Right ventricle myocardium inferior (tissue), 1 donor: ENCODE measurements around the gene GALNT9. TPM values are rescaled to one million over a fixed set of nuclear protein-coding genes. Genes with fewer than 3 reads are reported as not detected.
A peak's percentile ranks its signal among the peaks of the same experiment; 100 is the strongest.
"Not testable (repeated sequence)": the region's sequence is repeated elsewhere in the genome, so short reads cannot be mapped to it uniquely, and the experiment has no call there.

Experiments
- ATAC-seq: fragments of 200-7000 bp; cut with Tn5 transposase; one replicate; pipeline ENCODE4 v1.9.1; 2020; ENCODE audit warnings: mild to moderate bottlenecking, moderate library complexity
- DNase-seq: peaks from one replicate; pipeline ENCODE4 v3.0.0; 2021; ENCODE audit errors: missing footprints
- intact Hi-C: fragments of 100-400 bp; cut with DNase I; formaldehyde crosslinking; loops from one replicate; pipeline ENCODE4 v1.11.0; 2022
- long read RNA-seq: library from polyadenylated mRNA; unstranded; transcript quantifications from one replicate; pipeline ENCODE4 v2.0.0, GENCODE V29; 2021
- total RNA-seq: library from RNA; stranded (reverse); fragmentation: NEBNext Ultra II Directional; extraction: Animal tissue kit (Norgen Biotek cat#: 25700); gene quantifications from one replicate; pipeline ENCODE4 v1.2.1, GENCODE V29; 2021
- donor health status: DM: no; HTN: yes; CAD: no; lungs with severe emphysema.

The GALNT9 gene
- not detected for total RNA-seq
- long read RNA-seq = 0 reads

- no peak for ATAC-seq
- intact Hi-C loops = no loop called here
- peak; percentile 53 for DNase-seq
Measured at GRCh38 chr12:132329036-132329719, at the start of gene GALNT9. Gene GALNT9 (minus strand): TSS chr12:132329589. CDS start chr12:132329203, 386 bp downstream.

- ATAC-seq, intact Hi-C loops: not testable (repeated sequence)
Measured at GRCh38 chr12:132379057-132379456, 49.7 kb upstream of the GALNT9 start.

GRCh38 chr12:132377147-132377546 lies 47.8 kb upstream of the GALNT9 start:
- no peak for ATAC-seq
- intact Hi-C loops = no loop called here
- DNase-seq = no peak

More at GRCh38 chr12:132379057-132379456, 49.7 kb upstream of the GALNT9 start:
- not testable (repeated sequence) for DNase-seq

GRCh38 chr12:132376464-132376830 lies 47.1 kb upstream of the GALNT9 start:
- intact Hi-C loops = no loop called here
- ATAC-seq (no peak), DNase-seq (no peak)

GRCh38 chr12:132375747-132376463 lies 46.5 kb upstream of the GALNT9 start:
- DNase-seq (peak; percentile 49), ATAC-seq (no peak)
- intact Hi-C loops = no loop called here

GRCh38 chr12:132374612-132375445 lies 45.4 kb upstream of the GALNT9 start:
- intact Hi-C loops = no loop called here
- DNase-seq (peak; percentile 52), ATAC-seq (no peak)

- intact Hi-C loops = no loop called here
- ATAC-seq (no peak), DNase-seq (no peak)
Measured at GRCh38 chr12:132373901-132374611, 44.7 kb upstream of the GALNT9 start.

GRCh38 chr12:132367852-132368251 lies 38.5 kb upstream of the GALNT9 start:
- intact Hi-C loops = no loop called here
- peak; percentile 27 for DNase-seq
- no peak for ATAC-seq

- ATAC-seq (no peak), DNase-seq (peak; percentile 50)
- intact Hi-C loops = no loop called here
Measured at GRCh38 chr12:132367071-132367851, 37.9 kb upstream of the GALNT9 start.

- no peak for ATAC-seq
- DNase-seq = peak; percentile 53
Measured at GRCh38 chr12:132366341-132366861, 37.0 kb upstream of the GALNT9 start.

GRCh38 chr12:132365226-132365625 lies 35.8 kb upstream of the GALNT9 start:
- ATAC-seq (no peak), DNase-seq (no peak)
- intact Hi-C loops = no loop called here

More at GRCh38 chr12:132366341-132366861, 37.0 kb upstream of the GALNT9 start:
- intact Hi-C loops = no loop called here

- ATAC-seq (no peak), DNase-seq (no peak)
- intact Hi-C loops = no loop called here
Measured at GRCh38 chr12:132364348-132364902, 35.0 kb upstream of the GALNT9 start.

- intact Hi-C loops = no loop called here
- ATAC-seq = no peak
- DNase-seq = peak; percentile 27
Measured at GRCh38 chr12:132363661-132364347, 34.4 kb upstream of the GALNT9 start.

- intact Hi-C loops = no loop called here
- no peak for ATAC-seq
- no peak for DNase-seq
Measured at GRCh38 chr12:132362996-132363660, 33.7 kb upstream of the GALNT9 start.

GRCh38 chr12:132360906-132361777 lies 31.8 kb upstream of the GALNT9 start:
- DNase-seq = peak; percentile 51
- intact Hi-C loops = no loop called here
- no peak for ATAC-seq

- intact Hi-C loops = no loop called here
- ATAC-seq = no peak
- no peak for DNase-seq
Measured at GRCh38 chr12:132360410-132360809, 31.0 kb upstream of the GALNT9 start.
